HG03097 (cell line): Measurements from ENCODE around the gene TIMM50.

Experiments
- ATAC-seq: cut with Tn5 transposase; IDR thresholded peaks from one replicate; pipeline ENCODE4 v1.9.1; 2021; ENCODE audit not compliant: unreplicated experiment, low FRiP score

Gene TIMM50

GRCh38 chr19:39498798-39499642, 18.4 kb downstream of the TIMM50 start, which contains the start of gene DLL3:
DLL3 (plus strand) TSS chr19:39498947; CDS start chr19:39498975, 28 bp downstream.
- ATAC-seq = no peak

GRCh38 chr19:39499932-39500331, 19.3 kb downstream of the TIMM50 start:
- no peak for ATAC-seq

GRCh38 chr19:39500543-39500942, 19.9 kb downstream of the TIMM50 start:
- no peak for ATAC-seq

- no peak for ATAC-seq
Measured at GRCh38 chr19:39501340-39501739, 20.7 kb downstream of the TIMM50 start.

GRCh38 chr19:39502640-39503417, 22.2 kb downstream of the TIMM50 start:
- ATAC-seq = no peak

- no peak for ATAC-seq
Measured at GRCh38 chr19:39506598-39506943, 25.9 kb downstream of the TIMM50 start.

- no peak for ATAC-seq
Measured at GRCh38 chr19:39506944-39507714, 26.5 kb downstream of the TIMM50 start.

- ATAC-seq = no peak
Measured at GRCh38 chr19:39507715-39508364, 27.2 kb downstream of the TIMM50 start.

GRCh38 chr19:39508629-39509028, 28.0 kb downstream of the TIMM50 start:
- no peak for ATAC-seq

- no peak for ATAC-seq
Measured at GRCh38 chr19:39509233-39509632, 28.6 kb downstream of the TIMM50 start.

- no peak for ATAC-seq
Measured at GRCh38 chr19:39512988-39513387, 32.4 kb downstream of the TIMM50 start.

GRCh38 chr19:39514840-39515550, 34.4 kb downstream of the TIMM50 start, which contains the start of gene SELENOV:
SELENOV (plus strand) TSS chr19:39515139; CDS start chr19:39515213, 74 bp downstream.
- ATAC-seq = no peak

GRCh38 chr19:39515551-39516191, 35.0 kb downstream of the TIMM50 start:
- no peak for ATAC-seq

- ATAC-seq = no peak
Measured at GRCh38 chr19:39516270-39516669, 35.6 kb downstream of the TIMM50 start.

GRCh38 chr19:39517432-39517831, 36.8 kb downstream of the TIMM50 start:
- no peak for ATAC-seq

GRCh38 chr19:39518458-39518857, 37.8 kb downstream of the TIMM50 start:
- ATAC-seq = no peak

- no peak for ATAC-seq
Measured at GRCh38 chr19:39518975-39519374, 38.3 kb downstream of the TIMM50 start.

- ATAC-seq = no peak
Measured at GRCh38 chr19:39520541-39521484, 40.2 kb downstream of the TIMM50 start.
